HepG2 (cell line): ENCODE measurements around the gene WFDC5. TPM values are rescaled to one million over a fixed set of nuclear protein-coding genes. Genes with fewer than 3 reads are reported as not detected.

Source experiments
- ATAC-seq: fragments of 200-7000 bp; cut with Tn5 transposase; 3 replicates; pipeline ENCODE4 v1.9.1; 2020; ENCODE audit warnings: mild to moderate bottlenecking, moderate library complexity
- BruUV-seq: library from RNA; stranded (reverse); fragments of 400-500 nt; replicated peaks from 2 replicates; lab custom pipeline; 2021; lab: Mats Ljungman, UMichigan
- CTCF ChIA-PET: fragments of 300-600 bp; formaldehyde crosslinking; extraction: SDS; loops from one replicate; lab custom pipeline; 2021; ENCODE audit warnings: low total read pairs, inconsistent platforms, low intra/inter-chr PET ratio; lab: Yijun Ruan, JAX
- POLR2A ChIA-PET: fragments of 350-600 bp; sonication (Branson Sonifier 250); formaldehyde crosslinking; loops from one replicate; lab custom pipeline; 2020; ENCODE audit warnings: antibody characterized with exemption, inconsistent platforms; lab: Yijun Ruan, JAX
- DNase-seq: peaks from one replicate; pipeline ENCODE4 v3.0.0-alpha.2; 2015; ENCODE audit warnings: low spot score
- FAIRE-seq: peaks from 3 replicates; lab custom pipeline; 2011; peaks lifted over from hg19 to GRCh38; lab: Jason Lieb, UNC
- H2AFZ ChIP-seq: one replicate; pipeline ENCODE4 v1.6.1; 2011; ENCODE audit warnings: low read length, inconsistent platforms
- H3K27ac ChIP-seq: fragments of 300-600 bp; 3 replicates; pipeline ENCODE4 v1.8.0; 2011; ENCODE audit warnings: mixed run types, mild to moderate bottlenecking, mixed read lengths, low read length, inconsistent platforms; ENCODE audit not compliant: insufficient read depth; ENCODE audit errors: extremely low read length
- H3K27me3 ChIP-seq, 2 experiments: fragments of 200-600 bp in 1 of 2; 2 replicates in 1 of 2; 3 replicates in 1 of 2; pipeline versions ENCODE4 v1.6.0 to v1.8.0; 2011; ENCODE audit warnings: low read length in 2 of 2, mild to moderate bottlenecking in 2 of 2, moderate library complexity in 2 of 2, inconsistent platforms in 1 of 2; ENCODE audit not compliant: insufficient read depth in 2 of 2, control insufficient read depth in 1 of 2
- H3K36me3 ChIP-seq, 2 experiments: fragments of 200-600 bp in 1 of 2; replicated peaks in 1 of 2; 2 replicates in 1 of 2; 3 replicates in 1 of 2; pipeline versions ENCODE4 v1.5.1 to v1.8.0; 2011; ENCODE audit warnings: low read length in 2 of 2, inconsistent platforms in 1 of 2; ENCODE audit not compliant: insufficient read depth in 2 of 2, control insufficient read depth in 1 of 2
- H3K4me1 ChIP-seq: 2 replicates; pipeline ENCODE4 v1.5.1; 2012; ENCODE audit warnings: low read length, inconsistent platforms; ENCODE audit not compliant: insufficient read depth
- H3K4me2 ChIP-seq: 2 replicates; pipeline ENCODE4 v1.6.0; 2011; ENCODE audit warnings: low read depth, low read length, inconsistent platforms
- H3K4me3 ChIP-seq, 3 experiments: fragments of 200-600 bp in 1 of 3; sonication (generic), shearing (Covaris generic) in 1 of 3; replicated peaks in 1 of 3; 2 replicates each; pipeline ENCODE4 v1.5.1; 2011 to 2016; ENCODE audit warnings: low read length in 3 of 3, inconsistent platforms in 2 of 3, low read depth in 2 of 3, mild to moderate bottlenecking in 2 of 3, control low read depth in 1 of 3, mixed read lengths in 1 of 3; ENCODE audit not compliant: insufficient read depth in 1 of 3
- H3K79me2 ChIP-seq: one replicate; pipeline ENCODE4 v1.6.1; 2011; ENCODE audit warnings: low read length, inconsistent platforms; ENCODE audit not compliant: insufficient read depth
- H3K9ac ChIP-seq: 2 replicates; pipeline ENCODE4 v1.6.0; 2011; ENCODE audit warnings: mild to moderate bottlenecking, low read depth, low read length, inconsistent platforms; ENCODE audit not compliant: insufficient read depth
- H3K9me3 ChIP-seq: 2 replicates; pipeline ENCODE4 v1.5.1; 2012; ENCODE audit warnings: mild to moderate bottlenecking, low read length
- H4K20me1 ChIP-seq: 2 replicates; pipeline ENCODE4 v1.6.0; 2011; ENCODE audit warnings: inconsistent platforms, mild to moderate bottlenecking, low read length, moderate library complexity; ENCODE audit not compliant: insufficient read depth
- FOXO1 ChIP-seq: sonication (generic); formaldehyde crosslinking; IDR thresholded peaks from 2 replicates; pipeline ENCODE4 v1.4.0; 2020; ENCODE audit warnings: missing genetic modification reagents
- GPBP1L1 ChIP-seq: sonication (generic); formaldehyde crosslinking; IDR thresholded peaks from 2 replicates; pipeline ENCODE4 v1.5.0; 2020; ENCODE audit warnings: mild to moderate bottlenecking, missing genetic modification reagents
- ISL2 ChIP-seq: sonication (generic); formaldehyde crosslinking; IDR thresholded peaks from 2 replicates; pipeline ENCODE4 v1.5.0; 2020; ENCODE audit warnings: missing genetic modification reagents
- LBX2 ChIP-seq: sonication (generic); formaldehyde crosslinking; IDR thresholded peaks from 2 replicates; pipeline ENCODE4 v1.5.0; 2020; ENCODE audit warnings: missing genetic modification reagents, mild to moderate bottlenecking, borderline replicate concordance
- RAD51 ChIP-seq: fragments of 450-650 bp; IDR thresholded peaks from 2 replicates; pipeline ENCODE4 v1.6.1; 2016; ENCODE audit warnings: borderline replicate concordance
- ZNF260 ChIP-seq: sonication (generic); formaldehyde crosslinking; IDR thresholded peaks from 2 replicates; pipeline ENCODE4 v1.4.0; 2020; ENCODE audit warnings: missing genetic modification reagents, low read depth, mild to moderate bottlenecking, borderline replicate concordance
- ZNF264 ChIP-seq: sonication (generic); formaldehyde crosslinking; IDR thresholded peaks from 2 replicates; pipeline ENCODE4 v1.4.0; 2020; ENCODE audit warnings: missing genetic modification reagents
- ZNF343 ChIP-seq: sonication (generic); formaldehyde crosslinking; IDR thresholded peaks from 2 replicates; pipeline ENCODE4 v1.4.0; 2020; ENCODE audit warnings: mild to moderate bottlenecking, missing genetic modification reagents
- ZNF501 ChIP-seq: sonication (generic); formaldehyde crosslinking; IDR thresholded peaks from 2 replicates; pipeline ENCODE4 v1.5.1; 2020; ENCODE audit warnings: mild to moderate bottlenecking, moderate library complexity, missing genetic modification reagents
- ZNF512 ChIP-seq: sonication (generic); formaldehyde crosslinking; IDR thresholded peaks from 2 replicates; pipeline ENCODE4 v1.4.0; 2020; ENCODE audit warnings: mild to moderate bottlenecking, missing genetic modification reagents
- WGBS: methylation state at CpG from one replicate; pipeline ENCODE4 v1.1.6; 2017; ENCODE audit warnings: low lambda C conversion rate; 5-methylcytosine and 5-hydroxymethylcytosine counted together
- in situ Hi-C: cut with HindIII; loops from 2 replicates; pipeline ENCODE4 v1.10.0; 2017; ENCODE audit warnings: low pct_unique_long_range_greater_than_20kb; ENCODE audit not compliant: extremely low pct_ligation_motif_present
- intact Hi-C: fragments of 100-400 bp; cut with micrococcal nuclease; formaldehyde crosslinking; loops from one replicate; pipeline ENCODE4 v1.10.0; 2022; ENCODE audit not compliant: unreplicated experiment
- polyA plus RNA-seq, 8 experiments: library from polyadenylated mRNA; depleted of rRNA in 3 of 8; stranded (reverse) in 7 of 8; unstranded in 1 of 8; fragments of >200 nt; fragmentation: Illumina TruSeq in 4 of 8; extraction: Trizol in 4 of 8; gene quantifications; 2 replicates each; pipeline versions ENCODE4 v1.2.1 to v1.2.3, GENCODE V29; 2011 to 2016; ENCODE audit warnings: low read depth in 4 of 8, missing spikeins in 1 of 8, mixed read lengths in 1 of 8; ENCODE audit not compliant: insufficient read depth in 1 of 8
- total RNA-seq, 5 experiments: library from RNA; depleted of rRNA; stranded (reverse); fragments of >200 nt; fragmentation: Illumina TruSeq; extraction: Trizol; gene quantifications; 2 replicates each; pipeline ENCODE4 v1.2.3, GENCODE V29; 2016; ENCODE audit warnings: low read depth in 1 of 5
- TF ChIP-seq, protein P1 (sequence below): sonication (generic); formaldehyde crosslinking; IDR thresholded peaks from 2 replicates; pipeline ENCODE4 v1.5.1; 2020; ENCODE audit warnings: missing genetic modification reagents, mild to moderate bottlenecking, borderline replicate concordance
- TF ChIP-seq, protein P2 (sequence below), 2 experiments: sonication (generic) in 1 of 2; formaldehyde crosslinking in 1 of 2; IDR thresholded peaks; 2 replicates each; pipeline versions ENCODE4 v1.5.1 to v1.6.1; 2011 to 2020; ENCODE audit warnings: borderline replicate concordance in 1 of 2, low read depth in 1 of 2, low read length in 1 of 2, mild to moderate bottlenecking in 1 of 2, missing genetic modification reagents in 1 of 2, moderate library complexity in 1 of 2

WFDC5 gene
- total and polyA plus RNA-seq, 2 of the 13 experiments (the other 11 are each of a cell fraction or from before 2014, with no cell fraction given) = not detected

DNA sequence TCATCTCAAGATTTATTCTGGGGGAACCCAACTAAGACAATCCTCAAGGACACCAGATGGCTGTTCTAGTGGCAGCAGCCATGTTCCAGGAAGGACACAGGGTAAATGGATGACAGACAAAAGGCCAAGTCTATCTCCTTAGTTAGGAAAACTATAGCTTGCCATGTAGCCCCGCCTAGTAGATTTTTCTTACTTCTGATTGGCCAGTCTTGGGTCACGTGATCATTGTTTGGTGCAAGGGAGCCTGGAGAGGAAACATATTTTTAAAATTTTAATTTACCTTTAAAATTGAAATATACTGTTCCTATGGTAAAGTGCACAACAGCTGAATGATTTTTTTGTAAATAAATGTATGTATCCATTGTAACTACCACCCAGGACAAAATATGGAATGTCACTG, 9.7 kb downstream of the WFDC5 start:
- H3K36me3 ChIP-seq = no peaks in the 10 kb centered on the region
- intact Hi-C loops (no loop called here), in situ Hi-C loops (no loop called here)
- no peaks in the 10 kb centered on the region for H3K79me2 ChIP-seq
- FAIRE-seq (no peak), DNase-seq (no peak), ATAC-seq (no peak)
- ChIA-PET POLR2A (no interaction called here), CTCF (no interaction called here)
- H2AFZ ChIP-seq = no peak overlapping the region
- H3K27me3 ChIP-seq = peaks cover 1 to 22% of the 10 kb centered on the region in 2 experiments; a peak in 4 of 5 replicates
- no peaks in the 10 kb centered on the region for H4K20me1 ChIP-seq
- no TSS peak for BruUV-seq
- TF ChIP-seq RAD51 = peak; percentile 93
- TF ChIP-seq, protein P1, sequence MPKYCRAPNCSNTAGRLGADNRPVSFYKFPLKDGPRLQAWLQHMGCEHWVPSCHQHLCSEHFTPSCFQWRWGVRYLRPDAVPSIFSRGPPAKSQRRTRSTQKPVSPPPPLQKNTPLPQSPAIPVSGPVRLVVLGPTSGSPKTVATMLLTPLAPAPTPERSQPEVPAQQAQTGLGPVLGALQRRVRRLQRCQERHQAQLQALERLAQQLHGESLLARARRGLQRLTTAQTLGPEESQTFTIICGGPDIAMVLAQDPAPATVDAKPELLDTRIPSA (CRISPR knock-in tag) = no peak
- TF ChIP-seq, protein P2, sequence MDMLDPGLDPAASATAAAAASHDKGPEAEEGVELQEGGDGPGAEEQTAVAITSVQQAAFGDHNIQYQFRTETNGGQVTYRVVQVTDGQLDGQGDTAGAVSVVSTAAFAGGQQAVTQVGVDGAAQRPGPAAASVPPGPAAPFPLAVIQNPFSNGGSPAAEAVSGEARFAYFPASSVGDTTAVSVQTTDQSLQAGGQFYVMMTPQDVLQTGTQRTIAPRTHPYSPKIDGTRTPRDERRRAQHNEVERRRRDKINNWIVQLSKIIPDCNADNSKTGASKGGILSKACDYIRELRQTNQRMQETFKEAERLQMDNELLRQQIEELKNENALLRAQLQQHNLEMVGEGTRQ (IDR thresholded peaks at IDR 0.05; ENCODE audit: low read depth, low read length) = peak; percentile 73
- TF ChIP-seq, protein P2 (CRISPR knock-in tag; IDR thresholded peaks at IDR 0.05; ENCODE audit: borderline replicate concordance) = no peak
- WGBS = 4% methylated on average over 2 of the region's 2 CpGs
- peaks cover 21% of the 10 kb centered on the region for H3K4me1 ChIP-seq
- H3K9ac ChIP-seq = no peak overlapping the region
- no peak overlapping the region for H3K27ac ChIP-seq
- no peak overlapping the region for H3K4me2 ChIP-seq
- no peaks in the 10 kb centered on the region for H3K9me3 ChIP-seq
- no peak overlapping the region for H3K4me3 ChIP-seq

GRCh38 chr20:45104786-45105185, 10.2 kb downstream of the WFDC5 start:
- in situ Hi-C loops = no loop called here
- H3K4me2 ChIP-seq = no peak overlapping the region
- no peaks in the 10 kb centered on the region for H4K20me1 ChIP-seq
- H3K79me2 ChIP-seq = no peaks in the 10 kb centered on the region
- H2AFZ ChIP-seq = no peak overlapping the region
- H3K9me3 ChIP-seq = no peaks in the 10 kb centered on the region
- CTCF ChIA-PET = no interaction called here
- no peak for DNase-seq
- POLR2A ChIA-PET = no interaction called here
- BruUV-seq = no TSS peak
- no peak overlapping the region for H3K27ac ChIP-seq
- peaks cover 1 to 27% of the 10 kb centered on the region in 2 experiments; a peak in 4 of 5 replicates for H3K27me3 ChIP-seq
- H3K4me3 ChIP-seq = no peak overlapping the region
- intact Hi-C loops = no loop called here
- no peak for ATAC-seq
- no peak overlapping the region for H3K9ac ChIP-seq
- FAIRE-seq = no peak
- H3K4me1 ChIP-seq = peaks cover 18% of the 10 kb centered on the region
- no peaks in the 10 kb centered on the region for H3K36me3 ChIP-seq
- 32% methylated on average over 5 of the region's 5 CpGs for WGBS
- no peak for TF ChIP-seq ZNF260 (CRISPR knock-in tag)
- TF ChIP-seq GPBP1L1 (CRISPR knock-in tag) = no peak
- TF ChIP-seq LBX2 (CRISPR knock-in tag) = no peak
- TF ChIP-seq FOXO1 (CRISPR knock-in tag) = no peak
- TF ChIP-seq ZNF512 = no peak
- no peak for TF ChIP-seq ISL2 (CRISPR knock-in tag)
- TF ChIP-seq ZNF343 (CRISPR knock-in tag) = no peak
- TF ChIP-seq ZNF501 (CRISPR knock-in tag) = no peak
- TF ChIP-seq ZNF264 (CRISPR knock-in tag) = no peak
